Activated CD4-positive, alpha-beta T cell treated with anti-CD3 and anti-CD28 coated beads for 1 hour (primary cell): ENCODE data around the gene PRELID1.
A peak's percentile ranks its signal among the peaks of the same experiment; 100 is the strongest.
"Not testable (repeated sequence)": the region's sequence is repeated elsewhere in the genome, so short reads cannot be mapped to it uniquely, and the experiment has no call there.

Experiments used
- DNase-seq: peaks from one replicate; pipeline ENCODE4 v3.0.0-alpha.2; 2020

Gene PRELID1

DNA sequence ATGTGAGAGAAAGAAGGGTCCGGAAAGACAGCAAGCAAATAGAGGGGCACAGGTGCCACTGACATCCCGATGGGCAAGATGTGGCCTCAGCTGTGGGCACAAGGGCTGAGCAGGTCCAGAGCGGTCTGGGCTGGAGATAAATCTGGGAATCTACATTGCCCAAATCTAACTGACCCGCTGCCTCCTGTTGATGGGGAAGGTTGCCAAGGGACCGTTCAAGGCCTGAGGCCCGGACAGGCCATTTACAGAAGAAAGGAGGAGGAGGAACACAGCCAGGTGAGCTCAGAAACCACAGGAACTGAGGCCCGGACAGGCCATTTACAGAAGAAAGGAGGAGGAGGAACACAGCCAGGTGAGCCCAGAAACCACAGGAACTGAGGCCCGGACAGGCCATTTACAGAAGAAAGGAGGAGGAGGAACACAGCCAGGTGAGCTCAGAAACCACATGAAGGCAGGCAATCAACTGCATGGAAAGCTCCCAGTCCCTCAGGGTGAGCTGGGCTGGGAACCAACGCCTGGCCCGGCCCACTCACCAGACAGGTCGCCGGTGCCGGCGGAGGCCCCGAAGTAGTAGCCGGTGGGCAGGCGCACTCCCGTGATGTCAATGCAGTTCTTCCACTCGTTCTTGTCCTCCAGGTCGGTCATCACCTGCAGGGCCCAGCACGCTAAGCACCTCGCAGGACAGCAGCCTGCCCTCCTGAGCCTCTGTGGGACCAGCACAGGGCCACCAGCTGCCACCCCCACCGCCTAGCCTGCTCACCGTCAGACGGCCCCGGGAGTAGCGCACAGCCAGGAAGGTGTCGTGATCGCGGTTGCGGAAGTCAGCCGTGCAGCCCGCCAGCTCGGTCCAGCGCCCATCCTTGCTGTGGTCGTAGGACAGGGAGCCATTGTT is 33.2 kb downstream of the PRELID1 start:
- no peak for DNase-seq

DNA sequence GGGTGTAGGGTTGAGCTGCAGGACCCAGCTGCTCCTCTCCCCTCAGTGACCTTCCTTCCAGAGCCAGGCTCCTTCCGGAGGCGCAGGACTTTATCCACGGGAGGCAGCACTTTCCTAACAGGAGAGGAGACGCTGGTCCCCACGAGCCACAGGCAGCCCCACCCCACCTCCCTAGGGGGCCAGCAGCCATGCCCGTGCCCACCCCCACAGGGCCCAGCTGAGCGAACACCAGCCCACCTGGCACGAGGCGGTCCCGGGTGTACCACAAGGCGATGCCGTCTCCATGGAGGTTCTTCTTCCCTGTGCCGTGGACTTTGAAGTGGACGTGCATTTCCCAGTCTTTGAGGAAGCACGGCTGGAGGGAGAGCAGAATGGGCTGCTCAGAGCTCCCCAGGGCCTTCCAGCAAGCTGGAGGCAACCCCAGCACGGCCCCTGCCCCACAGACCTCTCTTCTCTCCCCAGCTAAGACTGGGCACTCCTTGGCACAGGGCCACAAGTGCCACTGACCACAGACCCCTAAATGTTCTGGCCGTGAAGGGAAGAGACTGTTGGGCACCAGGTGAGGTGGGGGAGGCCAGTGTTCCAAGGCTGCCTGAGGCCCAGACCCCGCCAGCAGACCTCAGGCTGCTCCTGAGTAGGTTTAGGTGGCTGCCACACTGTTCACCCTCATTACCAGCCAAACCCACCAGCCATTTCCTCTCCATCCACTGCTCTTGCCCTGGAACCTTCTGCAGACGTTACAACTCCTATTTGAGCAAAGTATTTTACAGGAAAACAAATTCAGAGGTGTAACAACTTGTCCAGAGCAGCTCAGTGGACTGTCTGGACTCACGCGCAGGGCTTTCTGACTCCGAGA is 34.9 kb downstream of the PRELID1 start:
- no peak for DNase-seq

DNA sequence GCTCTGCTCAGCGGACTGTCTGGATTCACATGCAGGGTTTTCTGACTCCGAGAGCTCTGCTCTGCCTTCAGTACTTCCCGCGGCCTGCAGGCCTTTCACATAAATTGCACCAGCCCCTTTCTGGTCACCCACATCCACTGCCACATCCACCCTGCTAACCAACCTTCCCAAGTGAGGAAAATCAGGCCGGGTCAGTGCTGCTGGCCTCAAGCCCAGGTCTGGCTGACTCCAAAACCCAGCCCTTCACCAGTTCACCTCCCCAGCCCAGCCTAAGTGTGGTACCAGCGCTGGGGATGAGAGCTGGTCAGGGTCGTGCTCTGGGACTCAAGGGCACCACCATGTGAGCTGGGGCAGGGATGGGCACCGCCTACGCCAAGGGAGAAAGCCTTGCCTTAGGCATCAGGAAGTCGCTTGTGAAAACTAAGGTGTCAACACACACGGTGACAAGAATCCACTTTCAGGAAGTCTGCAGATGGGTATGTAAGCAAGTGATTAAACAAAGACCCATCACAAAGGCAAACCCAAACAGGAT is 35.6 kb downstream of the PRELID1 start:
- no peak for DNase-seq

DNA sequence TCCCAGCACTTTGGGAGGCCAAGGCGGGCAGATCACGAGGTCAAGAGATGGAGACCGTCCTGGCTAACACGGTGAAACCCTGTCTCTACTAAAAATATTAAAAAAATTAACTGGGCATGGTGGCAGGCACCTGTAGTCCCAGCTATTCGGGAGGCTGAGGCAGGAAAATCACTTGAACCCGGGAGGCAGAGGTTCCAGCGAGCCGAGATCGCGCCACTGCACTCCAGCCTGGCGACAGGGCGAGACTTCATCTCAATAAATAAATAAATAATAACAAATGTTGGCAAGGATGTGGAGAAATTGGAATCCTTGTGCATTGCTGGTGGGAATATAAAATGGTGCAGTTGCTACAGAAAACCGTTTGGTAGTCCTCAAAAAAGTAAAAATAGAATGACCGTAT is 39.4 kb downstream of the PRELID1 start:
- not testable (repeated sequence) for DNase-seq

- no peak for DNase-seq
Measured at GRCh38 chr5:177343777-177344176, 40.2 kb downstream of the PRELID1 start.

DNA sequence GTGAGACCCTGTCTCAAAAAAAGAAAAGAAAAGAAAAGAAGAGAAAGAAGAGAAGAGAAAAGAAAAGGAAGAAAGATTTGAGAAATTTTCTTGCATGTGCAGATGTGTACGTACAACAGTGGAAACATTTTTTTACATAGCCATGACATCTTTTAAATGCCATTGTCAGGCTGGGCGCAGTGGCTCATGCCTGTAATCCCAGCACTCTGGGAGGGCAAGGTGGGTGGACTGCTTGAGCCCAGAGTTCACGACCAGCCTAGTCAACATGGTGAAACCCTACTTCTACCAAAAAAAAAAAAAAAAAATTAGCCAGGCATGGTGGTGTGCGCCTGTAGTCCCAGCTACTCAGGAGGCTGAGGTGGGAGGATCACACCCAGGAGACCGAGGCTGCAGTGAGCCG is 41.3 kb downstream of the PRELID1 start:
- no peak for DNase-seq

GRCh38 chr5:177346820-177347219 is 43.2 kb downstream of the PRELID1 start:
- no peak for DNase-seq

GRCh38 chr5:177347699-177348098 is 44.1 kb downstream of the PRELID1 start:
- no peak for DNase-seq

DNA sequence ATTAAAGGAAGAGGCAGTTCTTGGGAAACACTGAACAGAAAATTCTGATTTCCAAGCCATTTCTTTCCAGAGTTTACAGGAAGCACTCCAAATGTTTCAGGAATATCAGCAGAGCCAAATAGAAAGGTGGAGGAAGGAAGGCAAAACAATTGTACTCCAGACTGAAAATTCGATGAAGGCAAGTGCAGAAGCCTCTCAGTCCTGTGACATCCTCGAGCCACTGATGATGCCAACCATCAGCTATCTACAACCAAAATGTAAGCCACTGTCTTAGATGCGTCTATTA is 45.7 kb downstream of the PRELID1 start:
- DNase-seq: no peak

DNA sequence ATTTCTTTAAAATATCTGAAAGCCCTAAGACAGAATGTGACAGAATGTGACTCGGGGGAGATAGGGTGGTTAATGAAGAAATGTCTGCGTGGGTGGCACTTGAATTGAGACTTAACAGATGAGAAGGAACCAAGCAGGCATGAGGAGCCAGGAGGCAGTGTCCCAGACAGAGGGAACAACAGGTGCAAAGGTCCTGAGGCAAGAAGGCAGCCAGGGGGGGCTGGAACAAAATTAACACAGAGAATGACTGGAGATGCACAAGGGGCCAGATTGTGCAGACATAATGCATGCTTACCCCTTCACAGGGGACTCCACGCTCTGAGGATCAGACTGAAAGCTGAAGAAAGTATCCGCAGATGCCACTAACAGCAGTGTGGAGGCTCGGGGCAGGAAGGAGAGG is 46.2 kb downstream of the PRELID1 start:
- no peak for DNase-seq

DNA sequence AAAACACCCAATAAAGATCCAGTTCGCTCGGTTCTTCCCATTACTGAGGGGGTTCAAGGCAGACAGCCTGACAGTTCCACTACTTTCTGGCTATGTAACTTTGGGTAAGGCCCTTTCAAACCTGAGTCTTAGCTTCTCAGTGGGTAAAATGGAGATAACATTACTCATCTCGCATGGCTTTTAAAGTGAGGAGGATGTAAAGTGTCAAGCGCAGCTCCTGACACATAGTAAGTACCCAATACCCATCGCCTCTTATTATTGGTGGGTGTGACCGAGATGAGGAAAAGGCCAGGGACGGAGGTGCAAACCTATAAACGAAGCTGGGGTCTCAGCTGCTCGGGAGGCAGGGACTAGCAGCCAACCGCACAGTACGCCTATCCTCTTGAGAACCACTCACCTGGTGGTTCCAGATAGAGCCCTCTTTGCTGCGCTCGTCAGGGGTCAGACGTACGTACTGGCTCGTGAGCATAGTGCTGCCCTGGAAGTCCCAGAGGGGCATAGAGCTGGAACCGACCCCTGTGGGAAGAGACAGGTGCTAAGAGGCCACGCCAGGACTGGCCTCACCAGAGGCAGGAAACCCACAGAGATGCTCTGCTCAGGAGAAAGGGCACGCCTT is 47.3 kb downstream of the PRELID1 start:
- DNase-seq: no peak

DNA sequence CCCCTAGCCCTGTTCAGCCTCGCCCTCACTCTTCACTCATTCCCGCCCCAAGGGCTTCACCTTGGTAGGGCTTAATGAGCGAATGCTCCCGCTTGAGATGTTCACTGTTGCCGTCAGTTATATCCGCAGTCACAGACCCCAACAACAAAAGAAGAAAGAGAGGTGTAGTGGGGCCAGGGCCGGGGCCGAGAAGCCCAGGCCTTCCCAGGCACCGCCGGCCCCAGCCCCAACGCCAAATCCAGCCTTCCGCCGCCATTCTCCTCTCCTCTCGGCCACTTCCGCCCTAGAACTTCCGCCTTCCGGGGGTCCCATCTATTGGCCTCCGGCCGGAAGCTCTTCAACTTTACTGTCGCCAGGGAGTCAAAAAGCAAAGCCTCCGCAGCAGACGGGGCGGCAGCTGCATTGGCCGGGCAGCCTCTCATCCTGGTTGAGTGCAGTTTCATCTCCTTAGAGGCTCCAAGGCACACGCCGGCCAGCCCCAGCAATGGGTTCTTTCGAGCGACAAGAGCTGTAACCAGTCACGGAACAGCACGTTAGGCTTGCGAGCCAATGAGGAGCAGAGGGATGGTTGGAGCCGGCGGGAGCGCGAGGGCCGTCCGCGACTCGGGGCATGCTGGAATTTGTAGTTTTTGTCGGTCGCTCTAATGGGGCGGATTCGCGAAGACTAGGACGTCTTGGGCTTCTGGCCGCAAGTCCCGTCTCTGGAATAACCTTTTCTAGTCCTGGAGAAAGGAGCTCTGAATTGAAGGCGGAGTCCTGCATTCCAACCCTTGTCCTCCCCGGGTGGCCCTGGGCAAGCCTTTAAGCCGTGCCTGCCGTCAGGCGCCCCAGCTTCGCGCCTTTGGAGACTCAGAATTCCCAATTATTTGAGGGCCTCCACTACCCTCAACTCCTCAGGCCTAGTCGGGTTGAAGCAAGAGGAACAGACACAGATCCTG is 48.1 kb downstream of the PRELID1 start, which contains the start of gene LMAN2:
TSS of gene LMAN2 (minus strand) at position 277 of the 938 bp plus-strand sequence. CDS start at position 256, 21 bp downstream.
- DNase-seq: peak; percentile 84

DNA sequence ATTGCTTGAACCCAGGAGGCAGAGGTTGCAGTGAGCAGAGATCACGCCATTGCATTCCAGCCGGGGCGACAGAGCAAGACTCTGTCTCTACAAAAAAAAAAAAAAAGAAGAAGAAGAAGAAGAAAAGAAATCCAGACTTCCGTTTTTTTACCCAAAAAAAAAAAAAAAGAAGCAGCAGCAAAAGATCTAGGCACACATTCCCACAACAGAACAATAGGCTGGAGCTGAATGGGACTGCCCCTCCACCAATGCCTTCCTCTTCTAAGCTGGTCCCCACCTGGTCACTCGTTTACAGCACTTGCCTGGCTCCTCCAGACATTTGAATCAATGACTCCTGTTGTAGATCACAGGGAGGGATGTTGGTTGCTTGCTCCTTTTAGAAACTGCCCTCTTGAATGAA is 49.5 kb downstream of the PRELID1 start:
- DNase-seq: no peak

- DNase-seq: no peak
Measured at GRCh38 chr5:177354256-177354655, 50.7 kb downstream of the PRELID1 start.

- no peak for DNase-seq
Measured at GRCh38 chr5:177354711-177355110, 51.1 kb downstream of the PRELID1 start.

- DNase-seq: no peak
Measured at GRCh38 chr5:177355162-177355867, 51.7 kb downstream of the PRELID1 start.

DNA sequence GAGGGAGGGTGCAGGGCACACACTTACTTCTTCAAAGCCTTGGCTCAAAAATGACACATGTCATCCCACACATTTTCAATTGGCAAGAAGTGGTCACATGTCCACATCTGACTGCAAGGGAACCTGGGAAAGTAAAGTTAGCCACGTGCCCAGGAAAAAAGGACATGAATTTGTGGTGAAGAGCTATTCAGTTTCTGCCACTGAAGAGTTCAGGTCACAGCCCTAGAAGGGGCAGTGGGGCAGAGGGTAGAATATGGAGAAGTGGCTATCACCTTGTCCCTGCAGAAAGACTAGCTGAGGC is 52.2 kb downstream of the PRELID1 start:
- no peak for DNase-seq
